GM12872 (cell line): ENCODE results near the gene CLDN16.

ENCODE experiments used
- CTCF ChIP-seq: IDR thresholded peaks from 3 replicates; pipeline ENCODE4 v1.5.1; 2011; ENCODE audit warnings: low read depth, mild to moderate bottlenecking, low read length, moderate library complexity; ENCODE audit not compliant: insufficient read depth

Gene CLDN16

DNA sequence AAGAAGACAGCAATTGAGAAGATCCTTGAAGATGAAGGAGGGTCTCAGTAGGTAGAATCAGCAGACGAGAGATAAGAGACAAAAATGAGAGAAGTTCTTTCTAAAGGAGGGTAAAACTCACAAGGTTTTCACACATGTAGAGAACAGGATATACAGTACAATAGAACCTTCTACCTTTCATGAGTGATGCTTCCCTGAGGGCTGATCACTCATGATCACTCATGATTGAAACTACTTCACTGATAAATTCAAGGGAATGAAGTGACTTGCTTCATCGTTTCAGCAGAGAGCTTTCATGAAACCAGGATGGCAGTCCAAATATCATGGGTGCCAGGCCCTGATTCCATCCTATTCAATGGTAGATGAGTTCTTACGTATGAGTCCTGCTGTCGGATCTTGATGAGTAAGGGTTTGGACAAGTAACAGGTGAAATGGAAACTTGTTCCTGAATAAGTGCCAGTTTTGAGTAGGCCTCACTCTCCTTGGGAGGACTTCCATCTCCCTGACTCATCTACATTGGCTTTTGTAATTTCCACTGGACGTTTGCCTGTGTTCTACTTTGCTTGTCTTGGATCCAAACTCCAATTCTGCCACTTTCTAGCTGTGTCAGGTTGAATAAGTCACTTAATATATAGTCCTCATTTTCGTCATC, 9.6 kb upstream of the CLDN16 start:
- no peak for TF ChIP-seq CTCF

- TF ChIP-seq CTCF: no peak
Observed at GRCh38 chr3:190380184-190380583, 7.8 kb upstream of the CLDN16 start.

GRCh38 chr3:190381441-190381840, 6.5 kb upstream of the CLDN16 start:
- TF ChIP-seq CTCF: no peak

DNA sequence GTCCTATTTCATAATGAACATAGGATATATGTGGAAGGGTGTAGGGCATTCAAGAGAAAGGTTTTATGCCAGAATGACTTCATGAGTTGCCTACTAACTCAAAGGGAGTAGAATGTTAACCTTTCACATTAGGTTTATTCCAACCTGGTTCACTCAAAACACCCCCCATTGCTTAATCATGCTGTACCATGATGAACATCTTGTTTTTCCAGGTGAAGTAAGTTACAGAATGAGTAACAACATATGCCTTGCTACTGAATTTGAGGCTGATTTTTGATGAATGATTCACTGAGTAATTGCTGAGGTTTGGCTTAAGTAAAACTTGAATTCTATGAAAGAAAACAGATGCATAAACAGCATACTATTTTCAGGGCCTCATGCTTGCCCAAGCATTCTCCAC, 5.9 kb upstream of the CLDN16 start:
- no peak for TF ChIP-seq CTCF

DNA sequence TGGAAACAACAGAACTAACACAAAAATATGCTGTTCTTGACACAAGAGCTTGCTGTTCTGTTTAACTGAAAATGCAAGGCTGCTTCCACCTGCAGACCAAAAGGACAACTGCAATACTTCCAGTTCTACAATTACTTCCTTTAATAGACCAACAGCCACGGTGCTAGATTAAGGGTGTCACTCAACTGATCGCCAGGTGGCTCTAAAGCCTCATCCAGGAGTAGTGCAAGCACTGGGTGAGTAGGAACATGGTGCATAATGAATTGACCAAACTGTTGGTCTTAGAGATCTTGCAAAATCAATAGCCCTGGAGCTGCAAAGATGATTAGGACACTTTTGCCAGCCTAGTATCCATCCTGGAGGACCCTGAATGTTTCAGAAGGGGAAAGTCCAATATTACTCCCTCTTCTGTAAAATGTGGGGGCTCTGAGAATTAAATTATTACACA, 3.6 kb upstream of the CLDN16 start:
- peak; percentile 38; the same call in 2 of the 3 replicates for TF ChIP-seq CTCF

DNA sequence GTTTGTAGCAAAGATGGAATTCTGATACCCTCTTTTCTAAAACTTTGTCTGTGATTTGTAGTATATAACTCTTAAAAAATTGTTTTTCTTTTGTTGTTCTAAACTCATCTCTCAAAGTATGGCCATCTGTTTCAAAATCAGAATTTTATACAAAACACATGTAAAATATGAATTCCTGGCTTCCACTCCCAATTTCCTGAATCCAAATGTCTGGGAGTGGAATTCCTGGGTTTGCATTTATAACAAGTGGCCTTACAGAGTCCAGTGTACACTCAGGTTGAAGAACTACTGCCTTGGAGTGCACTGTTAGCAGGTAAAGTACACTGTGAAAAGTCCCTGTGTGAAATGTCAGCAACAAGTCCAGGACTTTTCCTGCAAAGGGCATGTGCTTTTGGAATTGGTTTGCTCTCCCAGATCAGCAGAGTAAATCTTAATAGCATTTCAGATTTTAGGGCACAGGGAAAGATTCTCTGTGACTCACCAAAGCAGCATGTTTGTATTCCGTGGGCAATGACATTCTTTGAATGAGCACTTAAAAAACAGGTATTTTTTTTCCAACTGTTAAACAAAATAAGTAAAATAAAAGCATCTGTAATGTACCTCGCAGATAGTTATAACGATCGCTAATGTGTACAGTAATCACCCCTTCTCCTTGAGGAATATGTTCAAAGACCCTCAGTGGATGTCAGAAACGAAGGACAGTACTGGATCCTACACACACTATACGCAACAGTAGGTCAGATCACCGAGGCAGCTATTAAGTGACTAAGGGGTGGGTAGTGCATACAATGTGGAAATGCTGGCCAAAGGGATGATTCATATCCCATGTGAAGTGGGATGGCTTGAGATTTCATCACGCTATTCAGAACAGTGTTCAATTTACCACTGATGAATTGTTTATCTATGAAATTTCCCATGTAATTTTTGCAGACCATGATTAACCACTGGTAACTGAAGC, 2.0 kb upstream of the CLDN16 start:
- TF ChIP-seq CTCF: no peak

DNA sequence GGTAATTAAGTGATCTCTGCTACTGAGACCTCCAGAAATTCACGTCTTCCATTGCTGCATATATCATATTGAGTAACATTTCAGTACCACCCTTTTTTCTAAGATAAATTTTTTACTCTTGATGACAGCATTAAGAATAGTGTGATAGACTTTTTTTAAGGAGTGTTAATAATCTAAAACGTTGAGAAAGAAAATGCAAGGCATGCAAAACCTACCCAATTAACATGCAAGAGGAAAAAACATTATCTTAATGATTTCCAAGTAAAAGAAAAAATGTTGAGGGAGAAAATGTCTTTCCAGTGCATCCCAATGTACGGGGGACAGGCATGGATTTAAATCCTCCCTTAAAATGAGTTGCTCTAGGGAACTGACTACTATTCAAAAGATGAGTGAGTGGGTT, 740 bp downstream of the CLDN16 start:
- no peak for TF ChIP-seq CTCF
